Endometrial microvascular endothelial cells (primary cell): Measurements from ENCODE around the gene C1QL2. TPM values are rescaled to one million over a fixed set of nuclear protein-coding genes. Genes with fewer than 3 reads are reported as not detected.

Experiments used
- in situ Hi-C: cut with HindIII; loops from 2 replicates; pipeline ENCODE4 v1.10.0; 2017; ENCODE audit warnings: low sequenced_read_pairs, low pct_unique_long_range_greater_than_20kb; ENCODE audit errors: inconsistent ontology term
- total RNA-seq: library from RNA; depleted of rRNA; stranded (reverse); fragments of >200 nt; gene quantifications from one replicate; pipeline ENCODE4 v1.2.3, GENCODE V29; 2015; ENCODE audit errors: inconsistent ontology term

C1QL2 gene
- total RNA-seq, 1 donor from 2014 or later, result not detected

- in situ Hi-C loops, result no loop called here
These were observed 22.8 kb upstream of the C1QL2 start for GRCh38 chr2:119181391-119181790.

- in situ Hi-C loops, result no loop called here
These were observed 22.3 kb upstream of the C1QL2 start for GRCh38 chr2:119180892-119181291.

- in situ Hi-C loops, result no loop called here
These were observed 21.4 kb upstream of the C1QL2 start for GRCh38 chr2:119179991-119180390.

- in situ Hi-C loops, result no loop called here
These were observed 20.7 kb upstream of the C1QL2 start for GRCh38 chr2:119179202-119179601.

- in situ Hi-C loops, result no loop called here
These were observed 20.2 kb upstream of the C1QL2 start for GRCh38 chr2:119178776-119179175.

- in situ Hi-C loops, result no loop called here
These were observed 19.3 kb upstream of the C1QL2 start for GRCh38 chr2:119177838-119178190.

GRCh38 chr2:119177171-119177837 lies 18.8 kb upstream of the C1QL2 start:
- in situ Hi-C loops, result no loop called here

- in situ Hi-C loops, result no loop called here
These were observed 17.0 kb upstream of the C1QL2 start for GRCh38 chr2:119175517-119175916.

GRCh38 chr2:119174993-119175347 lies 16.4 kb upstream of the C1QL2 start:
- in situ Hi-C loops, result no loop called here

- in situ Hi-C loops, result no loop called here
These were observed 15.9 kb upstream of the C1QL2 start for GRCh38 chr2:119174216-119174992.

GRCh38 chr2:119173556-119174060 lies 15.1 kb upstream of the C1QL2 start:
- in situ Hi-C loops, result no loop called here

GRCh38 chr2:119170504-119170903 lies 12.0 kb upstream of the C1QL2 start:
- in situ Hi-C loops, result no loop called here

- in situ Hi-C loops, result no loop called here
These were observed 11.2 kb upstream of the C1QL2 start for GRCh38 chr2:119169717-119170116.

- in situ Hi-C loops, result no loop called here
These were observed 1.9 kb upstream of the C1QL2 start for GRCh38 chr2:119160361-119160990.

GRCh38 chr2:119157850-119158511 lies 570 bp downstream of the C1QL2 start:
- in situ Hi-C loops, result no loop called here

GRCh38 chr2:119156891-119157773 lies 1.4 kb downstream of the C1QL2 start:
- in situ Hi-C loops, result no loop called here

GRCh38 chr2:119156105-119156890 lies 2.3 kb downstream of the C1QL2 start:
- in situ Hi-C loops, result no loop called here

GRCh38 chr2:119155633-119156032 lies 2.9 kb downstream of the C1QL2 start:
- in situ Hi-C loops, result no loop called here
